ENCODE results near the gene ATP13A2.
"Not testable (repeated sequence)": the region's sequence is repeated elsewhere in the genome, so short reads cannot be mapped to it uniquely, and the experiment has no call there.

DNA sequence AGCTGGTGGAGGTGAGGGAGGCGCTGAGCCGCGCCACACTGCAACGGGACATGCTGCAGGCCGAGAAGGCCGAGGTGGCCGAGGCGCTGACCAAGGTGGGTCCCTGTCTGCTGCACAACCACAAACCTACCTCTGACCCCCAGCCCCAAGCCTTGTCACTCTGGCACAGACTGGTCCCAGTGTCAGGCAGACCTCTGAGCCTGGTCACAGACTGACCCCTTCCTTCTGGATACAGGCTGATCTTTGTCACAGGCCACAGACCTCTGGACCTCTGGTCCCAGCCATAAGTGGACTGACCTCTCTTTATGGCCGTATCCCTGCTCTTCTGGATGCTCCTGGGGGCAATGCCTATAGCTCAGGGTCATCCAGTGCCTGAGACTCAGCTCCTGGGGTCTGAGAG, 66.2 kb downstream of the ATP13A2 start:
- TF ChIP-seq, protein P1, sequence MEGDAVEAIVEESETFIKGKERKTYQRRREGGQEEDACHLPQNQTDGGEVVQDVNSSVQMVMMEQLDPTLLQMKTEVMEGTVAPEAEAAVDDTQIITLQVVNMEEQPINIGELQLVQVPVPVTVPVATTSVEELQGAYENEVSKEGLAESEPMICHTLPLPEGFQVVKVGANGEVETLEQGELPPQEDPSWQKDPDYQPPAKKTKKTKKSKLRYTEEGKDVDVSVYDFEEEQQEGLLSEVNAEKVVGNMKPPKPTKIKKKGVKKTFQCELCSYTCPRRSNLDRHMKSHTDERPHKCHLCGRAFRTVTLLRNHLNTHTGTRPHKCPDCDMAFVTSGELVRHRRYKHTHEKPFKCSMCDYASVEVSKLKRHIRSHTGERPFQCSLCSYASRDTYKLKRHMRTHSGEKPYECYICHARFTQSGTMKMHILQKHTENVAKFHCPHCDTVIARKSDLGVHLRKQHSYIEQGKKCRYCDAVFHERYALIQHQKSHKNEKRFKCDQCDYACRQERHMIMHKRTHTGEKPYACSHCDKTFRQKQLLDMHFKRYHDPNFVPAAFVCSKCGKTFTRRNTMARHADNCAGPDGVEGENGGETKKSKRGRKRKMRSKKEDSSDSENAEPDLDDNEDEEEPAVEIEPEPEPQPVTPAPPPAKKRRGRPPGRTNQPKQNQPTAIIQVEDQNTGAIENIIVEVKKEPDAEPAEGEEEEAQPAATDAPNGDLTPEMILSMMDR (optimal IDR thresholded peaks at IDR 0.05 in 1 of 3, IDR thresholded peaks at IDR 0.05 in 1 of 3, conservative IDR thresholded peaks at IDR 0.05 in 1 of 3; ENCODE audit: extremely low read depth in 1 of 3, insufficient read depth in 2 of 3, low read length in 3 of 3) = not testable (repeated sequence)
- not testable (repeated sequence) for TF ChIP-seq EZH2 (IDR thresholded peaks at IDR 0.05; ENCODE audit: low read length)

Data from keratinocyte (primary cell).